Measurements from ENCODE around the gene STYXL2.

Gene STYXL2

GRCh38 chr1:167111868-167112709 lies 18.2 kb downstream of the STYXL2 start:
- no peak for DNase-seq

DNA sequence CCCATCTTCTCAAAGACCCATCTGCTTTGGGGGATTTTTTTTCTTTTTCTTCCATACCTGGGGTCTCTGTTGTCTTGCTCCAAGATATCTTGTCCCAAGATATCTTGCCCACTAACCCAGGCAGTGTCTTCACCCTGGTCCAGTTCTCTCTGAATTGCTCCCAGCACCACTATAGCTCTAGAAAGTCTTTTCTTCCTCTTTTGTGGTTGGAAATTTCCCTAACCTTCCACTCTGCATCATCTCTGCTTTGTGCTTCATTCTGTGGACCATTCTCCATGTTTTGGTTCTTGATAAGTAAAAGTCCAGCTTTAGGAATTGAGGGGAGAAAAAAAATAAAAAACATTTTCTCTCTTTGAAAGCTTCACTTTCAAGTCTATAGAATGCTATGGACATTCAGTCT lies 20.9 kb downstream of the STYXL2 start:
- DNase-seq: no peak

GRCh38 chr1:167115655-167116054 lies 21.8 kb downstream of the STYXL2 start:
- DNase-seq: no peak

- DNase-seq: no peak
These were observed 22.3 kb downstream of the STYXL2 start for GRCh38 chr1:167116174-167116573.

GRCh38 chr1:167117225-167117624 lies 23.4 kb downstream of the STYXL2 start:
- DNase-seq: no peak

- DNase-seq: no peak
These were observed 24.3 kb downstream of the STYXL2 start for GRCh38 chr1:167118188-167118587.

DNA sequence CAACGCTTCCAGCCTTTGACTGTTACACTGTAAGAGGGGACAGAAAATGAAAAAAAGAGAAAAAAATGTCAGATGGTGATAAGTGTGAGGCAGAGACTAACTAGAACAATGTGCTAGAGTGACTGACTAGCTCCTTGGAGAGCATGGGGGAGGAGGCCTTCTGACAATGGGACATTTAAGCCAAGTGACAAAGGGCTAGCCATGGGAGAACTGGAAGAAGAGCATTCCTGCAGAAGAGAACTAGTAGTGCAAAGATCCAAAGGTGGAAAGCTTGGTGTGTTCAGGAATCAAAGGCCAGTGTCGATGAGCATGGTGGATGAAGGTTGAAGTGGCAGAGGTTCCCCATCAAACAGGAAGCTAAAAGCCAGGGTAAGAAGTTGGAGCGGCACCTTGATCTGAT lies 25.8 kb downstream of the STYXL2 start:
- DNase-seq: no peak

GRCh38 chr1:167120899-167121298 lies 27.0 kb downstream of the STYXL2 start:
- DNase-seq: no peak

DNA sequence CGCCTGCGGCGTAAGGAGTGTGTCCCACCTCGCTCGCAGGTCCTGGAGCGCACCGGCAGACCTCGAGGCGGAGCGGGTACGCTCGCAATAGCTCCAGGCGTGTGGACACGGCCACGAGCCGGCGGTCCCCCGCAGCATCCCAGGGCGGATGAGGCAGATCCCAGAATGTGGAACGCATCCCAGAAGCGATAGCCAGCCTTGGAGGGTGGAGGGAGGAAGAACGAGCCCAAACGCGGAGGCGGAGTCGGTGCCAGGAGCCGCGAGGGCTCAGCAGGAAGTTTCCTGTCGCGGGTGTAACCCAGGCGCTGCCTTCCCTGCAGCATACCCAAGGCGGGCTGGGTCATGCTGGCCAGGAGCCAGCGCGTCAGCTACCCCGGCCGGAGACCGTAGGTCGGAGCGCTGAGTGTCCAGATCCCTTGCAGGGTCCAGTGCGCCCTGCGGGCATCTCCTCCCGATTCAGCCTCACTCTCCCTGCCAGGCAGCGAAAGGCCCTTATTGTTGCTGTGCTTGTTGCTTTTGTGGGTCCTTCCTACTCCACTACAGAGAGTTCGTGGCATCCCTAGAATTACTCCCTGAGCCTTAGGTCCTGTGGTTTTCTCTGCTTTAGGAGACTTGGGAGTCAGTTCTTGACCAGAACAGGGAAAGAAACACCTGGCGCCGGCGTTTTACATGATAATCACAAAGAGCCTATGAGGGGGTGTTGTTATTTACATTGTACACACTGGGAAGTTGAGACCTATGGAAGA lies 27.7 kb downstream of the STYXL2 start:
- peak; percentile 72 for DNase-seq

DNA sequence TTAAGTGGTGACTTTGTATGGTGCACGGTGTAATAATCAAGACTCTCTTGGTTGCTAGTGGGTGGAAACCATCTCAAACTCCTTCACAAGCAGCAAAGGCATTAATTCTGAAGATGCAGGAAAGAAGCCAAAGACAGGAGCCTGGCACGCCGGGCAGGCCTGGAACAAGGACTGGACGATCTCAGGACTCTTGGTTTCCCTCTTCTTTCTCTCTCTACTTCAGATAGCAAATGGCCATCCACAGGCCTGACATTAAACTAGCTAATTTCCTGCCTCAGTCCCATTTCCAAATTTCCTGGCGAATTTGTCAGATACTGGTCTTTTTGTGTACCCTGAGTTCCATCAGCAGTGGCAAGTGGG lies 28.2 kb downstream of the STYXL2 start:
- no peak for DNase-seq

GRCh38 chr1:167122568-167122967 lies 28.7 kb downstream of the STYXL2 start:
- DNase-seq: no peak

DNA sequence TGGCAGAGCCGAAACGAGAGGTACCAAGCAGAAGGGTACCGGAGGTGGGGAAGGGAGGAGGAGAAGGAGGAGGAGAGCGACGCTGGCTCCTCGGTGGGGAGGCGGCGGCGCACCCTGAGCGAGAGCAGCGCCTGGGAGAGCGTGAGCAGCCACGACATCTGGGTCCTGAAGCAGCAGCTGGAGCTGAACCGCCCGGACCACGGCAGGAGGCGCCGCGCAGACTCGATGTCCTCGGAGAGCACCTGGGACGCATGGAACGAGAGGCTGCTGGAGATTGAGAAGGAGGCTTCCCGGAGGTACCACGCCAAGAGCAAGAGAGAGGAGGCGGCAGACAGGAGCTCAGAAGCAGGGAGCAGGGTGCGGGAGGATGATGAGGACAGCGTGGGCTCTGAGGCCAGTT lies 32.4 kb downstream of the STYXL2 start:
- no peak for DNase-seq

DNA sequence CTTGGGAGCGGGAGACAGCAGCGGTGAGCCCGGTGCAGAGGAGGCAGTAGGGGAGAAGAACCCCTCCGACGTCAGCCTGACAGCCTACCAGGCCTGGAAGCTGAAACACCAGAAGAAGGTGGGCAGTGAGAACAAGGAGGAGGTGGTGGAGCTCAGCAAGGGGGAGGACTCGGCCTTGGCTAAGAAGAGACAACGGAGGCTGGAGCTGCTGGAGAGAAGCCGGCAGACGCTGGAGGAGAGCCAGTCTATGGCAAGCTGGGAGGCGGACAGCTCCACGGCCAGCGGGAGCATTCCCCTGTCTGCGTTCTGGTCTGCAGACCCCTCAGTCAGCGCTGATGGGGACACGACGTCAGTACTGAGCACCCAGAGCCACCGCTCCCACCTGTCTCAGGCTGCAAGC lies 32.9 kb downstream of the STYXL2 start:
- no peak for DNase-seq

GRCh38 chr1:167127236-167127635 lies 33.4 kb downstream of the STYXL2 start:
- no peak for DNase-seq

DNA sequence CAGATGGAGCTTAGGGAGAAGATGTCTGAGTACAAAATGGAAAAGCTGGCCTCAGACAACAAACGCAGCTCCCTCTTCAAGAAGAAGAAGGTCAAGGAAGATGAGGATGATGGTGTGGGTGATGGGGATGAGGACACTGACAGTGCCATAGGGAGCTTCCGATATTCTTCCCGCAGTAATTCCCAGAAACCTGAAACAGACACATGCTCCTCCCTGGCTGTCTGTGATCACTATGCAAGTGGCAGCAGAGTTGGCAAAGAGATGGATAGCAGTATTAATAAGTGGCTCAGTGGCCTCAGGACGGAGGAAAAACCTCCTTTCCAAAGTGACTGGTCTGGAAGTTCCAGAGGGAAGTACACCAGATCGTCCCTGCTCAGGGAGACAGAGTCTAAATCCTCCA lies 33.8 kb downstream of the STYXL2 start:
- no peak for DNase-seq

DNA sequence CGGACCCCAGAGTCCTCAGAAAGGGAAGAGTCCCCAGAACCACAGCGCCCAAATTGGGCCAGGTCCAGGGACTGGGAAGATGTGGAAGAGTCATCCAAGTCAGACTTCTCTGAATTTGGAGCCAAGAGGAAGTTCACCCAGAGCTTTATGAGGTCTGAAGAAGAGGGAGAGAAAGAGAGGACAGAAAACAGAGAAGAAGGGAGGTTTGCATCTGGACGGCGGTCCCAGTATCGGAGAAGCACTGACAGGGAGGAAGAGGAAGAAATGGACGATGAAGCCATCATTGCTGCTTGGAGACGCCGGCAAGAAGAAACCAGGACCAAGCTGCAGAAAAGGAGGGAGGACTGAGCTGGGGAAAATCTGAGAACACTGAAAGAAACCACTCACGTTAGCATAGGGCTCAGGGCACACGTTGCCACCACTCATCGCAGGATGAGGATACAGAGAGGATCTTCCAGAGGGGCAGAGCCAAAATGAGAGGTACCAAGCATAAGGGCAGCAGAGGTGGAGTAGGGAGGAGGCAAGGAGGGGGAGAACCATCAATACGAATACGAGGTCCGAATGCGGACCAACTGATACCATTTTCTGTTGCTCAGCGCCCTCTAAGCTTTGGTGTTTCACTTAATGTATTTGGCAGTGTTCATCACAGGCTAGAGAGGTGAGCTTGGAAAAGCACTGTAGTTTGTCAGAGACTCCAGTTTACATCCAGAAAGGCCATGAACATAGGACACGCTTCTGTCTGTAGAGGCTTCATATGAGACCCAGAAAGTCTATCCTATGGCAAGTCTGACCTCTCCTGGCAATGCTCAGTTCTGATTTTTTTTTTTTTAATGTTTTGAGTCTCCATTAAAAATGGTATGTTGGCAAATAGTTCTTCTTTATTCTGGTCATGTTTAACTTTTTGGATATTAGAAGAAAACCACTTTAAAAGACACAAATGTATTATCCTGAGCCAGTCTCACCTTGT lies 34.7 kb downstream of the STYXL2 start:
- no peak for DNase-seq

GRCh38 chr1:167130829-167131510 lies 37.1 kb downstream of the STYXL2 start:
- DNase-seq: no peak

DNA sequence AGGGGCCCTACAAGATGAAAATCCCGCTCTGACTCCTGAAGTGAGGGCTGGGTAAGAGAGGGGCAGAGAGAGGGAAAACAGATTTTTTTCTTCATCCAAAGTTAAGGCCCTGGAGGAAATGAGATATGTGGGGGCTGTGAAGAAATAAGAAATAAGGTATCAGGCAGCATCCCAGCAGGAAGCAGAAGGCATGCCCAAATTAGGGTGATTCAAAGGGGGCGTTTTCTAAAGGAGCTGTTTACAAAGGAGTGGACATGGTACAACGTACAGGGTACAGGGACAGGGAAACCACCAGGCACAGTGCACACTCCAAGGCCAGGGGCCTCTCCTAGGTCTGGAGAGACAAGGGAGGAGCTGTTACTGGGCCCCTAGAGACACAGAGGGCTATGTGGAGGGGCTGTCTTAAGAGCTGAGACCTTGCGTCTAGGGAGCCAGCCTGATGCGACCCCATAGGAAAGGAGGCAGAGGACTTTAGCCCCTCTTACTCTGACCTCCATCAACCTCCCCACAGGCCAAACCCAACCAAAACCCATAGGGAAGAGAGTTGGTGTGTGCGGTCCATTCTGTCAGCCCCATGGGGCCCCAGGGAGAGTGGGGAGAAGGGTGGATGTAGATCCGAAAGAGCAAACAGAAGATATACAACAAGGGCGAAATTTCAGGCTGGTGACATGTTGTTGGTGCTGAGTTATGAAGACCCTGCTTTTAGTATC lies 38.6 kb downstream of the STYXL2 start:
- no peak for DNase-seq

- DNase-seq: no peak
These were observed 41.5 kb downstream of the STYXL2 start for GRCh38 chr1:167135281-167135840.

- peak; percentile 72 for DNase-seq
These were observed 42.3 kb downstream of the STYXL2 start for GRCh38 chr1:167136191-167136614.

- DNase-seq: peak; percentile 42
These were observed 42.9 kb downstream of the STYXL2 start for GRCh38 chr1:167136806-167137205.

All from eye (tissue), 1 donor.